Activated T-helper 1 cell treated with anti-CD3 and anti-CD28 coated beads, Interleukin-12 subunit alpha, Interleukin-12 subunit beta, Interleukin-2, Interleukin-4 antibody, amounts not matched to agents 30 ng/mL and 10 ng/mL and 1 ng/mL, durations not matched to agents 14 hours and 24 hours and 36 hours (primary cell): ENCODE results near the gene CXCR4. TPM values are rescaled to one million over a fixed set of nuclear protein-coding genes. Genes with fewer than 3 reads are reported as not detected.
"Not testable (repeated sequence)": the region's sequence is repeated elsewhere in the genome, so short reads cannot be mapped to it uniquely, and the experiment has no call there.

ENCODE experiments used
- DNase-seq: peaks from one replicate; pipeline ENCODE4 v3.0.0; 2021; ENCODE audit warnings: low spot score
- H3K27ac Mint-ChIP-seq: one replicate; pipeline ENCODE4 v1.8.0; 2021; ENCODE audit warnings: mild to moderate bottlenecking, mixed read lengths
- H3K27me3 Mint-ChIP-seq: one replicate; pipeline ENCODE4 v1.8.0; 2022; ENCODE audit warnings: mild to moderate bottlenecking, moderate library complexity, mixed read lengths; ENCODE audit not compliant: insufficient read depth
- H3K36me3 Mint-ChIP-seq: one replicate; pipeline ENCODE4 v1.8.0; 2021; ENCODE audit warnings: low read depth, mixed read lengths
- H3K4me1 Mint-ChIP-seq: one replicate; pipeline ENCODE4 v1.8.0; 2021; ENCODE audit warnings: low read depth, mixed read lengths
- H3K4me3 Mint-ChIP-seq: one replicate; pipeline ENCODE4 v1.8.0; 2021; ENCODE audit warnings: mild to moderate bottlenecking, moderate library complexity, mixed read lengths
- H3K9me3 Mint-ChIP-seq: one replicate; pipeline ENCODE4 v1.8.0; 2021; ENCODE audit warnings: mixed read lengths
- intact Hi-C: fragments of 100-400 bp; cut with micrococcal nuclease; formaldehyde crosslinking; loops from one replicate; pipeline ENCODE4 v1.15.1; 2024
- total RNA-seq: library from RNA; stranded (reverse); gene quantifications from 2 replicates; pipeline ENCODE4 v1.2.3, GENCODE V29; 2022

The CXCR4 gene
- total RNA-seq, 1 donor from 2014 or later = 83.3 TPM

DNA sequence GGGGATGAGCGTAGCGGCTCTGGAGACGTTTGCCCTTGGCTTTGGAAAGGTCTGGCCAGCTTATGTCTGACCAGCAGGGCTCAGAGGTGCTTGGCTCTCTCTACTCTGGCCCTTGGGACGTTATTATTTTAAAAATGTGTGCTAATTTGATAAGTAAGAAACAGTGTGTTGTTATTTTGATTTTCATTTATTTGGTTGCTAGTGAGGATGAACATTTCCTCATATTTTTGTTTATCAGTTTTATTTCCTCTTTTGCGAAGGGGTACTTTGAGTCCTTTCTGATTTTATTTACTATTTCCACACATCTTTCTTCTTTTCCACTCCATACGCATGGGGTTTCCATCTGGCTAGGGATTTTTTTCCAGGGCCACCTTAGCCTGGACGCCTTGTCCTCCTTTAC lies 11.4 kb downstream of the CXCR4 start:
- H3K4me3 Mint-ChIP-seq = no peak overlapping the region

DNA sequence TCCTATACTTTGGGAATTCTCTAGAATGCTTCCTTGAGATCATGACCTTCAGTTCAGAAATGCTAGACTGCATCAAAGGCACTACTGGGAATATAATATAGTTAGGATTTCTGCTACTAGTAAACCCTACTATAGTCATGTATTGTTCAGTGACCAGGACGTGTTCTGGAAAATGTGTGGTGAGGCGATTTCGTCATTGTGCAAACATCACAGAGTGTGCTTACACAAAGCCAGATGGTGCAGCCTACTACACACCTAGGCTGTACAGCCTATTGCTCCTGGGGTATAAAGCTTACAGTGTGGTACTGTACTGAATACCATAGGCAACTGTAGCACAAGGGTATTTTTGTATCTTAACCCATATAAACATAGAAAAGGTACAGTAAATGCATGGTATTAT lies 13.0 kb downstream of the CXCR4 start:
- Mint-ChIP-seq H3K4me3 (no peak overlapping the region), H3K9me3 (peaks cover 5% of the 10 kb centered on the region), H3K27me3 (peaks cover 2% of the 10 kb centered on the region), H3K36me3 (peaks cover 3% of the 10 kb centered on the region), H3K4me1 (peaks cover 10% of the 10 kb centered on the region), H3K27ac (no peak overlapping the region)
- DNase-seq = no peak
- intact Hi-C loops = no loop called here

More for the DNA sequence above, 11.4 kb downstream of the CXCR4 start:
- DNase-seq = no peak
- H3K27me3 Mint-ChIP-seq = peaks cover 2% of the 10 kb centered on the region
- peaks cover 1% of the 10 kb centered on the region for H3K36me3 Mint-ChIP-seq
- H3K27ac Mint-ChIP-seq = no peak overlapping the region
- intact Hi-C loops = no loop called here
- peaks cover 4% of the 10 kb centered on the region for H3K4me1 Mint-ChIP-seq
- H3K9me3 Mint-ChIP-seq = no peaks in the 10 kb centered on the region

DNA sequence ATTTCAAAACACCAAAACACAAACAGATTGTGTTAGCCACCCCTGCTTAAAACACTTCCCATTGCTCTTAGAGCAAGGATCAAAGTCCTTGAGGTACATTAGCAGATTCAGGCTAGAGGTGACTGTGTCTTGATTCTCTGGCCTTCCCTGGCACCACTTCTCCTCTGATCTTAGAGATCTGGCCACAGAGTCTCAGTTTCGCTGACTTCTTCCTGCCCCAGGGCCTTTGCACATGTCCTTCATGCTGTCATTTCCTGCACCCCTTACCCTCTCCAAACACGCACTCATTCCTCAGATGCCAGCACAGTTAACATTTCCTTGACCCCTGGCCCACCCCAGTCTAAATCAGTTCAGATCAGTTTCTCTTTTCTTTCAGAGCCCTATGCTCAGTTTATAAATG lies 16.9 kb downstream of the CXCR4 start:
- Mint-ChIP-seq H3K27ac (no peak overlapping the region), H3K9me3 (peaks cover 5% of the 10 kb centered on the region), H3K27me3 (no peaks in the 10 kb centered on the region), H3K36me3 (peaks cover 3% of the 10 kb centered on the region), H3K4me3 (no peak overlapping the region), H3K4me1 (peaks cover 5% of the 10 kb centered on the region)
- DNase-seq = no peak
- intact Hi-C loops = no loop called here

DNA sequence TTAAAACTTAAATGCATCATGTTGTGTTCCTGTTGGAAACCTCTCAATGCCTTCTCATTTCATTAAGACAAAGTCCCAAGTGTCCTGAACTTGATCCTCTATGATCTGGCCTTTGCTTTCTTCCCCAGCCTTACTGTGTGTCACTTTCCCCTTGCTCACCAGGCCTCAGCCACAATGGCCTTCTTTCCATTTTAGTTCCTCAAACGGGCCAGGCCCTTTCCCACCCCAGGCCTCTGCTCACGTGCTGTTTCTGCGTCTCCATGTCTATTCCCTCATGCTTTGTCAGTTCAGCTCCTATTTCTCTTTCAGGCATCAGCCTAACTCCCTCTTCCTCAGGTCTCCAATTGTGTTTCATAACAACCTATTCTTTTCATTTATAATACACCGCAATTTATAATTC lies 19.5 kb downstream of the CXCR4 start:
- intact Hi-C loops = no loop called here
- no peak overlapping the region for H3K4me3 Mint-ChIP-seq
- peaks cover 3% of the 10 kb centered on the region for H3K36me3 Mint-ChIP-seq
- peaks cover 5% of the 10 kb centered on the region for H3K4me1 Mint-ChIP-seq
- peaks cover 5% of the 10 kb centered on the region for H3K9me3 Mint-ChIP-seq
- H3K27ac Mint-ChIP-seq = no peak overlapping the region
- H3K27me3 Mint-ChIP-seq = no peaks in the 10 kb centered on the region
- no peak for DNase-seq

DNA sequence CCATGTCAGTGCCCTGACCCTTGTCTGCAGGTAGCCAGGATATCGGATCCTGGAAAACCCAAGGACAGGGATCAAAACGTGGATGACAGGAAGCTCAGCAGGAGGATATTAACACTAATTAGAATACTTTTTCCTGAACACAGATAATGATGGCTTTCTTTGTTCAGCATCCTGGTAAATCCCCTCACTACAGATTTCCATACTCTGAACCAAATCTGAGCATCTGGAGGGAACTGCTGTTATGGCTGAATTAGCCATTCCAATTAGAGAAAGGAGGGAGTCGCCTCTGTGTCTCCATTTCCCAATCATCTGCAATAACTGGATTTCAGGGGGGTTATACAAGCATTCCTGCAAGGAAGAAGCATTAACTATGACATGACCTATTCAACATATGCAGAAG lies 24.4 kb downstream of the CXCR4 start:
- no peak overlapping the region for H3K4me3 Mint-ChIP-seq
- peaks cover 12% of the 10 kb centered on the region for H3K4me1 Mint-ChIP-seq
- no peak overlapping the region for H3K27ac Mint-ChIP-seq
- no peaks in the 10 kb centered on the region for H3K9me3 Mint-ChIP-seq
- intact Hi-C loops = no loop called here
- no peaks in the 10 kb centered on the region for H3K27me3 Mint-ChIP-seq
- H3K36me3 Mint-ChIP-seq = peaks cover 4% of the 10 kb centered on the region
- DNase-seq = no peak

DNA sequence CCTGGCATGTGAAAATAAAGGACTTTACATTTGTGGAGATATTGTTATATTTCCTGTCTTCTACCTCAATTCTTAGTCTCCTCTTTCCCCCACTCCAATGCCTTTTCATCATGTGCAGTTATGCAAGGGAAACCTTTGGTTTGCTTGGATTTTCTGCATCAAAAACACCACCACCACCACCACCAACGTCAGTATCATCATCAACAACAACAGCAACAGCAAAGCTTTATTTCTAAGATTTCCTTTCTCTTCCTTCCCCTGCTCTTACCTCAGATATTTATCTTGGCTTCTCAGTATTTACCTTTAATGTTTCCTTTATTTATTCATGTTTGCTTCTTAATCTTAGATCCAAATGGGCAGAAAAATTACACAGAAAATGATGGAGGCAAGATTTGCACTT lies 26.1 kb downstream of the CXCR4 start:
- no peak overlapping the region for H3K27ac Mint-ChIP-seq
- H3K4me3 Mint-ChIP-seq = no peak overlapping the region

DNA sequence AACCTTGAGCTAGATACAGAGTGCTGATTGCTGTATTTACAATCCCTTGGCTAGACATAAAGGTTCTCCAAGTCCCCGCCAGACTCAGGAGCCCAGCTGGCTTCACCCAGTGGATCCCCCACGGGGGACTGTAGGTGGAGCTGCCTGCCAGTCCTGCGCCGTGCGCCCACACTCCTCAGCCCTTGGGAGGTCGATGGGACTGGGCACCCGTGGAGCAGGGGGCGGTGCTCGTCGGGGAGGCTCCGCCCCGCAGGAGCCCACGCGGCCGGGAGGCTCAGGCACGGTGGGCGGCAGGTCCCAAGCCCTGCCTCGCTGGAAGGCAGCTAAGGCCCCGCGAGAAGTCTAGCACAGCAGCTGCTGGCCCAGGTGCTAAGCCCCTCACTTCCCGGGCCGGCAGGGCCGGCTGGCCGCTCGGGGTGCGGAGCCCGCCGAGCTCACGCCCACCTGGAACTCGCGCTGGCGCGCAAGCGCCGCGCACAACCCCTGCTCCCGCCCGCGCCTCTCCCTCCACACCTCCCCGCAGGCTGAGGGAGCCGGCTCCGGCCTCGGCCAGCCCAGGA lies 30.0 kb downstream of the CXCR4 start:
- intact Hi-C loops, DNase-seq, H3K27ac Mint-ChIP-seq, H3K36me3 Mint-ChIP-seq, H3K9me3 Mint-ChIP-seq, H3K27me3 Mint-ChIP-seq, H3K4me3 Mint-ChIP-seq: not testable (repeated sequence)
- H3K4me1 Mint-ChIP-seq = peaks cover 18% of the 10 kb centered on the region

More for the DNA sequence above, 26.1 kb downstream of the CXCR4 start:
- intact Hi-C loops = no loop called here
- Mint-ChIP-seq H3K27me3 (no peaks in the 10 kb centered on the region), H3K9me3 (no peaks in the 10 kb centered on the region), H3K36me3 (peaks cover 4% of the 10 kb centered on the region), H3K4me1 (peaks cover 18% of the 10 kb centered on the region)
- no peak for DNase-seq

DNA sequence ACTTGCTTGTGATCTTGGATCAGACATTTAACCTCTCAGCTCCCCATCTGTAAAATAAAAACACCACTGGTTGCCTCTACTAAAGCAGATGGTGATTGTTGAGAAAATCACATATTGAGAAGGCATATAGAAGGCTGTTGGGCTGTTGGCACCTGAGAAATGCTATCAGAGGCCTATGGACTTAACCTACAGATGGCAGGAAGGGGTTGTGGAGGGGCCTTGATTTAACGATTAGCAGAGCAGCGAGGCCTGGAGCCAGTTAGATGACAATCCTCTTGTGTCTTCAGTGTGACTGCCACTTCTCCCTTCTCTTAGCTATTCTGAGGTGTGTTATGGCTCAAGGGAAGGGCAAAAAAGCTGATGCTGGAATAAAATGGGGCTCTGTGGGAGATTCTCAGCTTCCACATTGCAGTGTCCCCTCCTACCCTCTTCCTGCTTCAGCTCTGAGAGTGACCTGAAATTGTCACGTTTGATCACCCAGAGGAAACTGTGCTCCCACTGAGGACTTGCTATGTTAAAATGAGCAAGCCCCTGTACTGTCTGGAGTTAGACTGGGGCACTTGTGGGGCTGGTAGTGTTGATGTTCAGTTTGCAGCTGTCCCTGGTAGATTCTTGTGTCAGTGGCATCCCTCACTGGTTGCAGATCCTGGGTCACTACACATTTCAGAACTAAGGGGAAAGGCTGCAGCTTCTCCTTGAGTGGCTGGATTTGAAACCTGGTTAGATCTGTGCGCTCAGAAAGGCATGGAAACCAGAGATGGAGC lies 31.5 kb downstream of the CXCR4 start:
- peaks cover 9% of the 10 kb centered on the region for H3K4me1 Mint-ChIP-seq

DNA sequence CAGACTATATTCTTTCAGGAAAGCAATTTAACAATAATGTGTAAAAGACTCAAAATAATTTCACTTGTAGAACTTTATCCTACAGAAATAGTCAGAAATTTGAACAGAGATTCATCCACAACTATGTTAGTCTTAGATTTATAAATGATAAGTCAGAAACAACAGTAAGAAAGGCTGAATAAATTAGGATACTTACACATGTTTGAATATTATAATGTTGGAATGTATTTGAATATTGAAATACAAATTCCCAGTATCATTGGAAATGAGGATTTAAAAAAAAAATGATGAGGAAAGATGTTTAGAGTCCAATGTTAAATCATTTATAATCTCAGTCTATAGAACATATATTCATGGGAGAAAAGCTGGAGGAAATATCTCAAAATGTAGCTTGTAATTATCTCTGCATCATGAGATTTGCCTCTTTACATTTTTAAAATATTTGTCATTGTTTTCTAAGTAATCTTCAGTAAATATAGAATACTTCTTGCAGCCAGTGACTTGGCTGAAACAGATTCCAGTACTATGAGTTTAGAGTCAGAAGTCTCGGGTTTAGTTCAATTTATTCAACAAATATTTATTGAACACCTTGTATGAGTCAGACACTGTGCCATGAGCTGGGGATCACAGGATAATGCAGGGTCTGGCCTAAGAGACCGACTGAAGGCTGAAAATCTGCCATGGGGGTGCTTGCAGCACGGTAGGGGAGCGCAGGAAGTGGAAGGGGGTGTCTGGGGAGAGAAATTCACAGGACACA lies 32.3 kb downstream of the CXCR4 start:
- Mint-ChIP-seq H3K4me3 (no peak overlapping the region), H3K9me3 (peaks cover 8% of the 10 kb centered on the region), H3K36me3 (no peaks in the 10 kb centered on the region), H3K27me3 (no peaks in the 10 kb centered on the region), H3K27ac (no peak overlapping the region), H3K4me1 (peaks cover 6% of the 10 kb centered on the region)
- intact Hi-C loops = no loop called here
- DNase-seq = no peak

More for the DNA sequence above, 31.5 kb downstream of the CXCR4 start:
- no peak overlapping the region for H3K4me3 Mint-ChIP-seq
- H3K27me3 Mint-ChIP-seq = no peaks in the 10 kb centered on the region
- peaks cover 8% of the 10 kb centered on the region for H3K9me3 Mint-ChIP-seq
- no peak for DNase-seq
- intact Hi-C loops = no loop called here
- no peaks in the 10 kb centered on the region for H3K36me3 Mint-ChIP-seq
- no peak overlapping the region for H3K27ac Mint-ChIP-seq

DNA sequence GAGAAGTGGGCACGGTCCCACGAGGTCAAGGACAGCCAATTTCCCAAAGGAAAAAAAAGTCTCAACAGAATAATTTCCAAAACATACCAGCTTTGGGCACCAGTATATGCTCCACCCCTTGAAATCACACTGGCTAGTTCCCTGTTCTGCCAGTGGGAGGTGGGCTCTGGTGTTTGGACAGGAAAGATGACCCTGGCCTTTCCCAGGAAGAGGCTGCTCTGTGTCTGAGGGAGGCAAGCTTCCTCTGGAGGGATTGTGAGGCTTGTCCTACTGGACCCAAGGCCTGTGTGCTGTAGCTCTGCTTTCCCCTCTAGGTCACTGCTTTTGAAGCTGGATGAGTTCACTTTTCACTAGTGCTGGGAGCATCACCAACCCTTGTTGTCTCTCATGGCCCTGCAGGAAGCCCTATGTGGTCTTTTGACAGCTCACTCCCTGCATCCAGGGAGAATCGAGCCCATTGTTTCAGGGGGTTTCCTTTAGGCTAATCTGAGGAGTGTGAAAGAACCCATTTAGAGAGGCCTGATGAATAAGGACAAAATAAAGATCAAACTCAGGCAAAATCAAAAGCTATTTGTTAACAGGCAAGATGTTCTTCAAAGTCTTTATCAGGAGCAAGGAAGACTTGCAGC lies 36.3 kb downstream of the CXCR4 start:
- Mint-ChIP-seq H3K4me3 (no peak overlapping the region), H3K36me3 (peaks cover 13% of the 10 kb centered on the region), H3K27me3 (no peaks in the 10 kb centered on the region), H3K27ac (no peak overlapping the region), H3K9me3 (peaks cover 27% of the 10 kb centered on the region), H3K4me1 (peaks cover 30% of the 10 kb centered on the region)
- intact Hi-C loops = no loop called here
- no peak for DNase-seq

DNA sequence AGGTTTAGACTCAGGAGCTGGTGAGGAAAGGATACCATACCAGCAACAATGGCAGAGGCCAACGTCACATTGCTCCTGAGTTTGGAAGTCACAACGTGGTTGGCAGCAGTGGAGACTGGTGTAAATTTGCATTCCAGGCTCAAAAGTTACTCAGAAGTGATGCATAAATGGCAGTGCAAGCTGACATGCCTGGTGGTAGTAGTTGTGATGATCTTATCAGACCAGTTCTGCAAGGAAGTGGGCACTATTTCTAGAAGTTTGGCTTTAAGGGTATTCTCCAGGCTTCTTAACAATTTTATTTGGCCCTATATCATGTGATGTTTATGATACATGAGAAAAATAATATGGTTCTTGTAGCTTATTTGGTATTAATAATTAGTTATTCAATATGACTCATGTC lies 37.8 kb downstream of the CXCR4 start:
- intact Hi-C loops = no loop called here
- peaks cover 17% of the 10 kb centered on the region for H3K36me3 Mint-ChIP-seq
- H3K9me3 Mint-ChIP-seq = peaks cover 27% of the 10 kb centered on the region
- H3K27me3 Mint-ChIP-seq = no peaks in the 10 kb centered on the region
- H3K4me1 Mint-ChIP-seq = peaks cover 35% of the 10 kb centered on the region
- no peak overlapping the region for H3K27ac Mint-ChIP-seq
- no peak overlapping the region for H3K4me3 Mint-ChIP-seq
- DNase-seq = no peak

DNA sequence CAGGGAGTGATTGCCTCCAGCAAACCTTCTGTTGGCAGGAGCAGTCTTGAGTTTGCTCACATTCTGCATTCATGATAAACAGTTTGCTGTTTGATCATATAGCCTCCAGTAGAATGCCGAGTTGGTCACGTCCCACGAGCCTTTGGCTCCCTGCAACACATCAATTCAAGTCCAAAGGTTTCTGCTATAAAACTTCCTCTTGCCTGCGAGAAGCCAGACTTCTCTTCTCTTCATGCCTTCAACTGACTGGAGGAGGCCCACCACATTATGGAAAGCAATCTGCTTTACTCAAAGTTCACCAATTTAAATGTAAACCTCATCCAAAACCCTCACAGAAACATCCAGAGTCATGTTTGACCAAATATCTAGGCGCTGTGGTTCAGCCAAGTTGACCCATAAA lies 40.8 kb downstream of the CXCR4 start:
- intact Hi-C loops = no loop called here
- Mint-ChIP-seq H3K36me3 (peaks cover 23% of the 10 kb centered on the region), H3K4me3 (no peak overlapping the region), H3K9me3 (peaks cover 34% of the 10 kb centered on the region), H3K4me1 (peaks cover 35% of the 10 kb centered on the region), H3K27me3 (no peaks in the 10 kb centered on the region), H3K27ac (no peak overlapping the region)
- no peak for DNase-seq

DNA sequence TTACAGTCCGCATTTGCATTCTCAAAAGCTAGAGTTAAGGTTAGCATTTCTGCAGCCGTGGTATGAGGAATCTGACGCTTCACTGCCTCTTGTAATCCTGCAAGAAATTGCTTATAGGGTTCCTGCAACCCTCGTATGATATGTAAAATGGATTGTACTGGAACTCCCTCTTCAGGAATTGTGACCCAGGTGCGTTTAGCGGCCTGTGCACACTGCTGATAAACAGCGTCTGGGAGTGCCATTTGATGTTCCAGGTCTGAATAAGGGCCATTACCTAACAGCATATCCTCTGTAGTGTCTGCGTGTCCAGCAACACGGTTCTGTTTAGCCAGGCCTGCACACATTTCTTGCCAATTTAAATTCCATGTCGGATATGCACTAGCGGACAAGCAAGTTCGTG lies 42.5 kb downstream of the CXCR4 start:
- DNase-seq = no peak
- Mint-ChIP-seq H3K36me3 (peaks cover 29% of the 10 kb centered on the region), H3K4me3 (no peak overlapping the region), H3K27ac (no peak overlapping the region), H3K27me3 (no peaks in the 10 kb centered on the region), H3K9me3 (peaks cover 46% of the 10 kb centered on the region), H3K4me1 (peaks cover 42% of the 10 kb centered on the region)
- intact Hi-C loops = no loop called here
